ENCODE measurements around the gene FNDC3B. TPM values are rescaled to one million over a fixed set of nuclear protein-coding genes. Genes with fewer than 3 reads are reported as not detected.
A peak's percentile ranks its signal among the peaks of the same experiment; 100 is the strongest.

Gene FNDC3B
- total RNA-seq, 1 donor from 2014 or later = 66.9 TPM

DNA sequence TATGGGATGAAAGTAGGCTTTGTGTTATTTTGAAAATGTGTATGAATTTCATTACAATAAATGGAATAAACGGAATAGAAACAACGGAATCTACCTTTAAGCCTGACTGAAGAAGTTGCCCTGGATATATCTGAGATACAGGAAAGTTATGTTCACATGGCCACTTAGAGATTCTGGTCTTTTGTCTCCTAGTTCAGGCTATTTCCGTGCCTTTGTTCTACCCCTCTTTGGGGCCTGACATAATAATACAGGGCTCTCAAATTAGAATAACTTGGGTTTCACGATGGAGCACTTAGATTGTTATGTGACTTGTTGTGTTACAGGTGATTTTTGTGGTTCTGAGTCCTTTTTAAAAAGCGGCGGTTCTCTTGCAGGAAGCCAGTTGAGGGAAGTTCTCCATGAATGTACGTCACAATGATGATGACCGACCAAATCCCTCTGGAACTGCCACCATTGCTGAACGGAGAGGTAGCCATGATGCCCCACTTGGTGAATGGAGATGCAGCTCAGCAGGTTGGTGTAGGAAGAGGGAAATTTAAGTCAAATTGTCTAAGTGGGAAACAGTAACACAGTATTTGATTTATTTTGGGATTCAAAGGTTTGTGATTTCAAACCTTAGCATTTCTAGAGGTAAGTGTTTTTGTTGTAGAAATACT, 72.8 kb downstream of the FNDC3B start:
- DNase-seq (ENCODE audit: low read depth) = no peak

DNA sequence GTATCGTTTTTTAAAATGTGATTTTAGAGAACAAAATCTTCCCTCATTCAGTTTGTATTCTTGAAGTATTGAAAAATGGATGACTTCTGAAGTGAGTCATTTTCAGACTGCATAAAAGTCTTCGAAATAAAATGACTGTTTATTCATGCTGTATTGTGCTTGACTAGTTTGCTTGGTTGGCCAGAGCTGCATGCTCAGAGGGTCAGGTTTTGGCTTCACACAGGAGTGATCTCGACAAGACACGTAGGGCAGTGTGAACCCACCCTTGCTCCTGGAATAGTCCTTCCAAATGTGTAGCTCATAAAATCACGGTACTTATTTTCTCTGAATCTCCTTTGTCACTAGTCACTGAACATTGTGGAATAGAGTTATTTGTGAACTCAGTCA, 73.3 kb downstream of the FNDC3B start:
- no peak for DNase-seq (ENCODE audit: low read depth)

DNA sequence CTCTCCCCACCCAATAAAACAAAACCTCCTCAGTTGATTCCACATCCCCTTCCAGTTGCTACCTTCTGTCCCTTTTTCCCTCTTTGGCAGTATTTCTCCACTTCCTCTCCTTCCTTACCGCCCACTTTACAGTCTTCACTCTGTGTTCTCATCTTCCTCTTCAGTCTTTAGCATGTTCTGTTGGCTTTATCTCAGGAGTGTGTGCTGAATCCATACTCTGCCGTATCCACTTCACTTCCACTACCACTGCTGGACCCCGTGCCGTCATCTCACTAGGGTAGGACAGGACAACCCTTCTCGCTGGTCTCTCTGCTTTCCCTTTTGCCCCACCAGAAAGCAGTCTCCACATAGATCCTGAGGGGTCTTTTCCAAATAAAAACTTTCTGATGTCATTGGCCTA, 74.3 kb downstream of the FNDC3B start:
- DNase-seq (ENCODE audit: low read depth) = no peak

DNA sequence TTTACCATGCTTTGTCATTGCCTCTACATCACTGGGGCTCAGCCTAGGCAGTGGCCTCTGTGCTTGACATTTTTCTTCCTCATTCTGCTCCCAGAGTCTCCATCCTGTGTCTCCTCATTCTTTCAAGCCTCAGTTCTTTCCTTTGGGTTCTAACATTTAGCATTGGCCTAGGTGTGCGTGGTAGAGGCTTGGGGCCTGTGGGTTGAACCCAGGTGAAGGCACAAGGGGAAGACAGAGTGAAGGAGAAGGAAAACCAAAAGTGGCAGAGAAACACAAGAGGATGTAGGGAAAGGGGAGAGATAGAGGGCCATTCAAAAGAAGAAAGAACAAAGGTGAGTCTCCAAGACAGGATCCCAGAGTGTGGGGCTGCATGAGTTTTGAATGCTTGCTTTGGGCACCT, 75.7 kb downstream of the FNDC3B start:
- DNase-seq (ENCODE audit: low read depth) = no peak

DNA sequence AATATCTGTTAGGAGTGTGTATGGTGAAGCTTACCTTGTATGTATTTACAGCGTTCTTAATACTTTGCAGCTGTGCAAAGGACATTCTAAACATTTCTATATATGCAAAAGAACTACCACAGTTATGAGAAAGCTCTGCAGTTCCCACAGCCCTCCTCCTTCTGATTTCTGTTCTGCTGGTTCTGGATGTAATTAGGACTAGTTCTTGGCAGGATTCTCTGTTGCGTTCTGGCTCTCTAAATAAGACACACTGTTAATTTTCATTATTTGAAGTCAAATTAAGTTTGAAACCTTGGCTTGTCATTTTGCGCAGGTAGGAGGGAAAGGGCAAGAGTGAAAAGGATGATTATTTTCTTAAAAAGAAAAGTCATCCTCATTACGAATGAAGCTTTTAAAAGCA, 76.4 kb downstream of the FNDC3B start:
- no peak for DNase-seq (ENCODE audit: low read depth)

DNA sequence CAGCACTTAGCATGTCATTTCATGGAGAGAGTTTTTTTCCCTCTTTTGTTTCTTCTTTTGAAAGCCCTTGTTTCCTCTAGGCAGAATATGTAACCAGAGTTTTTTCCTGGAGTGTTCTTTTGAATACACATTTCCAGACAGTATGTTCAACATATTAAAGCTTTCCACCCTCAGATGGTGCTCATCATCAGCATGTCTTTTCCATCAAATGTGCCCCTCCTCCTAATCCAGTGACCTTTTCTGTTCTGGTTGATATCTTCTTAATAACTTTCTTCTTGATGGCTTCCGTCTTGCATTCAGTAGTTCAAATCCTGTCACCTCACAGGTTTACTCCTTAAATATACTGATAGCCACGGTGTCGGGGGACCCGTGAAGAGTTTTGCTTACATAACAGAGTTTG, 78.6 kb downstream of the FNDC3B start:
- DNase-seq (ENCODE audit: low read depth) = no peak

DNA sequence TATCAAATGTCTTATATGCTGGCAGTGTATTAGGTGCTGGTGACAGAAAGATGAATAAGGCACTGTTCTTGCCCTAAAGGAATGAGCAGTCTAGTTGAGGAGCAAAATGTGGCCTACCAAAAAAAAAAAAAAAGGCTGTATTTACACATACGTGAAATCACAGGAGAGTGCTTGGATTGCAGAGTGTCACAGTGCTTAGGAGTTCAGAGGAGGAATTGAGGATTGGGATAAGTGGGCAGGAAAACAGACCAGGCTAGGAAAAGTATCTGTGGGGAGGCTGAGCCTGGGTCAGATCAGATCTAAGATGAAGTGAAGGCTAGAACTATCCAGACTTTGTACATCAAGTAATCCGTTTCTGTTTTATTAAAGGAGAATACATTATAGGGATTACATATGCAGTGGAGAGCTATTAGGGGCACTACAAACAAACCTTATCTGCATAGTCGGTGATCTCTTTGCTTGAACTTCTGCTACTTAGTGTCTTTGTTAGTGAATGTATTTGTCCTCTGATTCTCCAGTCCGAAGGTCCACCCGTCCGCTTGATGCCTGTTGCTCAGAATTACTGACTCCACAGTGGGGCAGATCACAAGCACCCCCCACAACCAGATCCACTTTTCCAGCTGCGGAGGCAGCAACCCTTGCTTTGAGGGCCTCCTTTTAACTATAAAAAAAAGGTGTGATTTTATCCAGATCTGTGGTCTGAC, 80.0 kb downstream of the FNDC3B start:
- no peak for DNase-seq (ENCODE audit: low read depth)

DNA sequence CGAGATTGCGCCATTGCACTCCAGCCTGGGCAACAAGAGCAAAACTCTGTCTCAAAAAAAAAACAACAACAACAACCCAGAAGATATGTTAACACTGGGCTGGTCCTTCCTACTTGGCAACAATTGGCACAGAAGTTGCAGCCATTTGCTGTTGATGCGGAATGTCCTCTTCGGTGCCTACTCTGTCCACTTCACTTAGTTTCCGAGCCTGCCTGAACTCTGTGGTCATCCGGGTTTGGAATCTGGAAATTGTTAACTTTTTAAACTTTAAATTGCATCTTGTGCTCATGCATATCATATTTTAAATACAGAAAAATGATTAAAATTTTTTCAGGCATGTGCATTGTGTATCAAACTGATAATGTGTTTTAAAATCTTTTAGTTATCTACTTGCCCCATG, 81.5 kb downstream of the FNDC3B start:
- no peak for DNase-seq (ENCODE audit: low read depth)

DNA sequence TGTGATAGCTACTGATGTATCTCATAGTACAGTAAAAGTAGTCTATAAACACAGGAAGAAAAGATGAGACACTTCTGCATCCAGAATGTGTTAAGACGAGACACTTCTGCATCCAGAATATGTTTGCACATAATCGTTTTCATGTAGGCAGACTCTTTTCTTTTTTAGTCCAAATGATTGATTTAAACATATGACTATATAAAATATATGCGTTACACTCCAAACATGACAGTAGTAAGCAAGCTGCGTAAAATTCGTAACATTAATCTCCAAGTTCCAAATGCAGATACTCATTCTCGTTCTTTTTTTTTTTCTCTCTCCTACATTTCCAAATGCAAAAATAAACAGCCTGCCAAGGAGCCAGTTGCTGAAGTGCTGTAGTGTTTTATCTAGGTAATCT, 82.6 kb downstream of the FNDC3B start:
- DNase-seq (ENCODE audit: low read depth) = no peak

DNA sequence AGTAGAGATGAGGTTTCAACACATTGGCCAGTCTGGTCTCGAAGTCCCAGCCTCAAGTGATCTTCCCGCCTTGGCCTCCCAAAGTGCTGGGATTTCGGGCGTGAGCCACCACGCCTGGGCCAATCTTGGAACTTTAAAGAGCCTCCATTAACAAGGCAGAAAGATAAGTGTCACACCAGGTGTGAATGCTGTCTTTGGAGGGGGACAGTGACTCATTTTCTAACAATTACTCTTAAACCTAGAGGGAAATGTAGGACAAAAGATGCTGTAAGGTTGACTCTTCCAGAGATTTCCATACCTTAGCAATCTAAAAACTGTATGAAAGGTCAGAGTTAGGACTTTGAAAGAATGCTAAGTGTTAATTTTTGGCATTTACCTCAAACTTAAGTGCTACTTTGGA, 84.9 kb downstream of the FNDC3B start:
- no peak for DNase-seq (ENCODE audit: low read depth)

DNA sequence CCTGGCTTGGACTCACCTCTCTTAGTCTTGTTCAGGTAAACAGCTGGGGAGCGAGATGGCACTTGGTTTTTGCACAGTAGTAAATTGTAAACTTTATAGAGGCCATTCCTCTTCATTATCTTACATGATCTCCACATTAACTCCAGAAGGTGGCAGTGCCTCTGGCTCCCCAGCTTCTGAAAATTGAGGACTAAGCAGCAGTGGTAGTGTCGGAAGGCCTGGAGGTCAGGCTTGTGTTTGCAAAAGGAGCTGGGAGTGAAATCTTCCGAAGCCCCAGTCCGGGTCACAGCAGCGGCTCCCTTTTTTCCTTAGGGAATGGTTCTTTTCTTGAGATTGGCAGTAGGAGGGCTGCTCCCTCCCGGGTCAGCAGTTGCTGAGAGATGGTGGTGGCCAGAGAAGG, 85.7 kb downstream of the FNDC3B start:
- no peak for DNase-seq (ENCODE audit: low read depth)

DNA sequence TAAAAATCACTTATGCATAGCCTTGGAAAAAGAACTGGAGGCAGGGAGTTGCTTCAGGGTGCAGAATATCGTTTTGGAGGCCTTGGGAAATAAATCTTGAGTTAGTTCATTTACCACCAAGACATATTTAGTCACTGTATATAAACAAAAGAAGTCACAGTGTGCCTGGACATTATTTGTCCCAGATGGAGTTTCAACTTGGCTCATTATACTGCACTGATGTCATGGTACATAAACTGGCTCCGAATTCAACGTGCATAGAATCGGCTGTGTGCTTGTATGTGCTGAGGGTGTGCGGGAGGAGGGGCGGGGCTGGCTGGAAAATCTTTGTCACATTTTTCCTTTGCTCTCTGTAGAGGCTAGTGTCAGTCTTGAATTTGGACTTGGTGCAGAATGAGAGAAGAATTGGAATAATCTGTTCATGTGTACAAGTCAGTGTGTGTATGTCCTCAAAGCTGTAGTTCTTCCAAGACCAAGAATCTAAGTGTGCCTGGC, 86.6 kb downstream of the FNDC3B start:
- no peak for DNase-seq (ENCODE audit: low read depth)

DNA sequence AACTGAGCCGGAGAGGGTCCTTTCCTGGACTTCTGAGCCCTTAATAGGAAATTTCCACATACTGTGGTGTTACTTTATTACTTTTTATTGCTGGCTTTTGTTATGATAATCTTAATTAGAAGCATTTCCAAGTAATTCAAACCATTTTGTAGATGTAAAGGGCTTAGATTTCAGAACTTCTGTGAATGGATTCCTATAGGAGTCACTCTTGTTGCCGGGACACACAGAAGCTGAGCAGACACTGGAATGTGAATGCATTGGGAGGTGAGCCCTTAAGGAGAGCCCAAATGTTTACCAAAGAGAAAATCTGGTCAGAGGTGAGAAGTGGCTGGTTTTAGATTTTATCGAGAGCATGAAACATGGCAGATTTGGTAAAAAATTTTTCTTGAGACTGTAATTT, 87.4 kb downstream of the FNDC3B start:
- no peak for DNase-seq (ENCODE audit: low read depth)

DNA sequence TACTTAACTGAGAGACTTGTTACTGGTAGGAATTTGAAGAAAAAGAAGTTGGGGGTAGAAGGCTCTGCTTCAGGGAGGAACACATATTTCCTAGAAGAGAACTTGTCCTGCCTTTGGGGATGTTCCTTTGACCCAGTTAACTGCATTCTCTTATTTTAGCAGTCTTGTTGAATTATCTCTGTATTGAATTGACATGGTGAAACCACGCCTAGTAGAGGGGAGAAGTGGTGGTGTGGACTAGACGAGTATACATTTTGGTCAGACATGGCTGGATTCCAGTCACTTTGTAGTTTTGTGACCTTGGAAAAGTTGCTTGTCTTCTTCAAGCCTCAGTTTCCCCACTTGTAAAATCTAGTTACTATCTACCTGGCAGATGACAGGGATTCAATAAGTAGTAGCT, 87.8 kb downstream of the FNDC3B start:
- no peak for DNase-seq (ENCODE audit: low read depth)

DNA sequence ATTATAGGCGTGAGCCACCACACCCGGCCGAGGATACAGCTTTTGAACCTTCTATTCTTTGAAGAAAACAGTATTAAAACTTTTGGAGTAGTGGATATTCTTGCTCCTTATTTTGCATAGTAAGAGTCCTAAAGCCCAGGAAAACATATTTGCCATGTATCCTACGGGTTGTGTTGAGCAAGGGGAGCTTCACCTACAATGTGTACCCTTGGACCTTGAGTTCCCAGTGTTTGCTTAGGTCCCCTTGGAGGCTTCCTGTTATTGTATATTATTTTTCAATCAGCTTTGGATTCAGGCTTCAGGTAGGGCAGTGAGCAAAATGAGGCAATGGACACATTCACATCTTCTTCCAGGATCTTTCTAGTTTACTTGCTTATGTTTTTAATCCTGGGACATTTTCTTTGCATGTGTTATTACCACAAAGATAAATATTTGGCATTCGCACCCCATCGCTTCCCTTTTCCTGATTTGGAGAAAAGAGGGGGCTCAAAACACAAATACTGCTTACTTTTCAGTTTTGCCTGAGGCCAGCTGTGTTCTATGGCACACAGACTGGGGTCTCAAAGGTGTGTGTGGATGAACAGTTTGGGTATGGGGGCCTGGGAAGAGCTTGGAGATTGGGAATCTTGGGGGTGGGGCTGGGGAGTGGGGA, 88.7 kb downstream of the FNDC3B start:
- DNase-seq (ENCODE audit: low read depth) = no peak

DNA sequence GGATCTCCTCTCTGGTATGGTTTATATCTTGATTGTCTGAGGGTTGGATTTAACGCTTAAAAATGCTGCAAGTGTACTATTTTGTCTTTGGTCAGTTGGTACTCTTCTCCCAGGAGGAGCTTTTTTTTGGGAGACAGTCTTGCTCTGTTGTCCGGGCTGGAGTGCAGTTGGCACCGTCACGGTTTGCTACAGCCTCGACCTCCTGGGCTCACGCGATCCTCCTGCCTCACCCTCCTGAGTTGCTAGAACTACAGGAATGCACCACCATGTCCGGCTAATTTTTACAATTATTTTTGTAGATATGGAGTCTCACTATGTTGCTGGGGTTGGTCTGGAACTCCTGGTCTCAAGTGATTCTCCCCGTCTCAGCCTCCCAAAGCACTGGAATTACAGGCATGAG, 89.5 kb downstream of the FNDC3B start:
- no peak for DNase-seq (ENCODE audit: low read depth)

DNA sequence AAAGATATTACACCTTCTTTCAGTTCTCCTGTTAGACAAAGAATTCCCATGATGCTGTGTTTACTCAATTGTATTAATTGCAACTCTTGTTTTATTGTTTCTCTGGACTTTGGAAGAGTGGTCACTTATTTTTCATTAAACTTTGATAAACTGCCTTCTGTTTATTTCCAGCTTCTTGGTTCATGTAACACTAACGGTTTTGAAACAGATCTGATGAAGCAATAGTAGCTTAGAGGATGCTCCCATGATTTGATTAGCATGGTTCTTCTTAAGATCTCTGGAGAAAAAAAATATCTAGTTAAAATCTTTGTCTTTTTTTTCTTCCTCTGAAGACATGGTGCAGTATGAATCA, 90.1 kb downstream of the FNDC3B start:
- DNase-seq (ENCODE audit: low read depth) = no peak

DNA sequence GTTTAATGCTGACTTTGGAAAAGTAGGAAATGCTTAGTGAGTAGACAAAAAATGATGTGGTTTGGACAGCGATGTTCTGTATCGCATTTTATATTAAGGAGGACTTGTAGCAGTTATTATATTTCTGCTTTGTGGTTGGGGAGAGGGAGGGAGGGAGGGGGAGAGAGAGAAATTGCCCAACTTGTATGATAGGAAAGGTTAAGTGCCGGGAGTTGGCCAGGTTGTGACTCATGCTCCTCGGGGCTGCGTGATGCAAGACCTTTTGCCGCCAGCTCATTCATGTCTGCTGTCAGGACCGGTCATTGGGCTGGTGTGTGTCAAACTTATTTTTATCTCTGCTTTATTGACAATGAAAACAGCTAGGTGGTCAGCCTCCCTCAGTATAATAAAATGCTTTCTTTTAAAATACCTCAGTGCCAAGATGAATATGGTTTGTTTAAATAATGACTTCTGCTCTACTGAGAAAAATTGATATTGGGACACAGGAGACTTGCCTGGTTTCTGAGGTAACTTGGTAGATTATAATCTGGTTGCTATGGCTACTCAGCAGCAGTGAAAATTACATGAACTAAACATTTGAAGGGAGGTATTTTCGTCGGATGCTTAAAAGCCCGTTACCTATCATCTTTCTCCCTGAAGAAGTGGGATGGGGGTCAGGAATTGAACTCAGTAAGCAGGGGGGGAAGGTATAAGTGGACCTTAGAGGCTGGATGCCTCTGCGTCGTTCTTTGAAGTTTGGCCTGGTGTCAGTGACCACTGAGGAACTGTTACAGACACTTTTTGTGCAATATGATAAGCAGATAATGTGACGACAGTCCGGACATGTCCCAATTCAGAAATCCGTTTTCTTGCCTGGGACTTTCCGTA, 90.7 kb downstream of the FNDC3B start:
- DNase-seq (ENCODE audit: low read depth) = peak; percentile 96

DNA sequence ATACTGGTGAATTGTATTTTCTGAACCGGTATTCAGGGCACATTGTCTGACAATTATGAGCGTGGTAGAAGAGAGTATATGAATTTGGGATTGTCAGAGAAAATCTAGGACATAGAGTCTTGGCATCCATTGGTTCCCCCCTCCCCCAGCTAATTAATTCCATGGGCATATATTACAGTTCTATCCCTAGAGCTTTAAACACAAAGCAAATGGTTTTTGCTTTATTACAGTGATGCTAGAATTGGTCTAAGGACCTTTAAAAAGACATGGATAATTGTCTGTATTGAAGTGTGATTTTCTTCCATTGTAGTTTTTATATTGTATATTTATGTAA, 91.3 kb downstream of the FNDC3B start:
- no peak for DNase-seq (ENCODE audit: low read depth)

DNA sequence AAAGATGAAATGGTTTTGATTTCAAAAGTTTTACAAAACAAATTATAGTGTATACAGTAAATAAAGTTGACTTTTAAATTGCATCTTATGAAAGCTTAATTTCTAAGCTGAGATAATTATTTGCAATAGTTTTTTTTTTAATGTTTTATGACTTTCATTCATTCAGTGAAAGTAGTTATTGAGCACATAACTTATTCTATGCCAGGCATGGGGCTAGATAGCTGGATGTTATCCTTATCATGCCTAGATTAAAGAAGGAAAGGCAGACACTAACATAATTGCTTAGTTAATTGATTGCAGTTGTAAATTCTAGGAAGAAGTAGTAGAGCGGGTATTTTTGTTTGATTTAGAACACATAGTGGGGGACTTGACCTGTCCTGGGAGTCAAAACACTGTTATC, 92.4 kb downstream of the FNDC3B start:
- DNase-seq (ENCODE audit: low read depth) = no peak

DNA sequence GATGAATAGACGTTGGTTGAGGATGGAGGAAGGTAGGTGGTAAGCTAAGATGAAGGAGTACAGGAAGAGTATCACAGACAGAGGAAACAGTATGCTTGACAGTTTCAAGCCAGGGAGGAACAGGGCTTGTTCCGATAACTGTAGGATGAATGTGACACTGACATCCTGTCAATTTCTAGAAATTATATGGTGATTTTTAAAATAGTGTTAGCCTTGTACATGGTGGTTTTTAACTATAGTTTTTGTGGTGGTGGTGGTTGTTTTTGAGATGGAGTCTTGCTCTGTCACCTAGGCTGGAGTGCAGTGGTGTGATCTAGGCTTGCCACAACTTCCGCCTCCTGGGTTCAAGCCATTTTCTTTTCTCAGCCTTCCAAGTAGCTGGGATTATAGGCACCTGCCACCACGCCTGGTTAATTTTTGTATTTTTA, 92.8 kb downstream of the FNDC3B start:
- no peak for DNase-seq (ENCODE audit: low read depth)

All from myocyte (in vitro differentiated cells).